ENCODE results near the gene EPB42. TPM values are rescaled to one million over a fixed set of nuclear protein-coding genes. Genes with fewer than 3 reads are reported as not detected.

The EPB42 gene
- polyA plus RNA-seq, 1 donor (not counting 4 experiments of a cell fraction or from before 2014, with no cell fraction given), result not detected

GRCh38 chr15:43246261-43246774, 25.5 kb upstream of the EPB42 start:
- FAIRE-seq, result no peak
- no peaks in the 10 kb centered on the region for H3K27me3 ChIP-seq (ENCODE audit: control insufficient read depth, extremely low read depth, insufficient read depth, low read length)
- dilution Hi-C loops (cut with MboI; ENCODE audit: extremely low pct_ligation_motif_present, low sequenced_read_pairs), result no loop called here

GRCh38 chr15:43244092-43244491, 23.3 kb upstream of the EPB42 start:
- dilution Hi-C loops (cut with MboI; ENCODE audit: extremely low pct_ligation_motif_present, low sequenced_read_pairs), result no loop called here
- Histone ChIP-seq H3K79me2 (ENCODE audit: control insufficient read depth, insufficient read depth, low read length) (no peaks in the 10 kb centered on the region), H3K4me2 (ENCODE audit: control insufficient read depth, extremely low read depth, insufficient read depth, low read depth, low read length) (no peak overlapping the region), H3K36me3 (ENCODE audit: control insufficient read depth in 2 of 2, extremely low read depth in 1 of 2, insufficient read depth in 2 of 2, low read length in 2 of 2) (no peaks in the 10 kb centered on the region), H3K27me3 (ENCODE audit: control insufficient read depth, extremely low read depth, insufficient read depth, low read length) (no peaks in the 10 kb centered on the region), H2AFZ (ENCODE audit: control insufficient read depth, low read length) (no peak overlapping the region), H3K4me1 (ENCODE audit: control insufficient read depth, extremely low read depth, insufficient read depth, low read length) (no peaks in the 10 kb centered on the region), H4K20me1 (ENCODE audit: control insufficient read depth, extremely low read depth, insufficient read depth, low read length) (no peaks in the 10 kb centered on the region), H3K9me1 (ENCODE audit: control insufficient read depth, extremely low read depth, insufficient read depth, low read length) (no peaks in the 10 kb centered on the region), H3K4me3 (ENCODE audit: control insufficient read depth in 2 of 3, extremely low read depth in 1 of 3, insufficient read depth in 2 of 3, low read depth in 1 of 3, low read length in 3 of 3) (no peak overlapping the region), H3K27ac (ENCODE audit: control insufficient read depth, insufficient read depth, low read length) (no peak overlapping the region), H3K9me3 (ENCODE audit: control insufficient read depth, low read depth, low read length) (no peaks in the 10 kb centered on the region), H3K9ac (ENCODE audit: control insufficient read depth, extremely low read depth, insufficient read depth, low read length) (no peak overlapping the region)
- DNase-seq (ENCODE audit: low read depth, low spot score) (no peak), FAIRE-seq (no peak)
- TF ChIP-seq EZH2 (IDR thresholded peaks at IDR 0.05; ENCODE audit: low read length), result no peak
- TF ChIP-seq, protein P1, sequence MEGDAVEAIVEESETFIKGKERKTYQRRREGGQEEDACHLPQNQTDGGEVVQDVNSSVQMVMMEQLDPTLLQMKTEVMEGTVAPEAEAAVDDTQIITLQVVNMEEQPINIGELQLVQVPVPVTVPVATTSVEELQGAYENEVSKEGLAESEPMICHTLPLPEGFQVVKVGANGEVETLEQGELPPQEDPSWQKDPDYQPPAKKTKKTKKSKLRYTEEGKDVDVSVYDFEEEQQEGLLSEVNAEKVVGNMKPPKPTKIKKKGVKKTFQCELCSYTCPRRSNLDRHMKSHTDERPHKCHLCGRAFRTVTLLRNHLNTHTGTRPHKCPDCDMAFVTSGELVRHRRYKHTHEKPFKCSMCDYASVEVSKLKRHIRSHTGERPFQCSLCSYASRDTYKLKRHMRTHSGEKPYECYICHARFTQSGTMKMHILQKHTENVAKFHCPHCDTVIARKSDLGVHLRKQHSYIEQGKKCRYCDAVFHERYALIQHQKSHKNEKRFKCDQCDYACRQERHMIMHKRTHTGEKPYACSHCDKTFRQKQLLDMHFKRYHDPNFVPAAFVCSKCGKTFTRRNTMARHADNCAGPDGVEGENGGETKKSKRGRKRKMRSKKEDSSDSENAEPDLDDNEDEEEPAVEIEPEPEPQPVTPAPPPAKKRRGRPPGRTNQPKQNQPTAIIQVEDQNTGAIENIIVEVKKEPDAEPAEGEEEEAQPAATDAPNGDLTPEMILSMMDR (optimal IDR thresholded peaks at IDR 0.05 in 1 of 3, IDR thresholded peaks at IDR 0.05 in 1 of 3, conservative IDR thresholded peaks at IDR 0.05 in 1 of 3; ENCODE audit: extremely low read depth in 1 of 3, insufficient read depth in 2 of 3, low read length in 3 of 3), result no peak

More at GRCh38 chr15:43246261-43246774, 25.5 kb upstream of the EPB42 start:
- H3K4me2 ChIP-seq (ENCODE audit: control insufficient read depth, extremely low read depth, insufficient read depth, low read depth, low read length), result no peak overlapping the region
- no peak overlapping the region for H3K27ac ChIP-seq (ENCODE audit: control insufficient read depth, insufficient read depth, low read length)
- TF ChIP-seq EZH2 (IDR thresholded peaks at IDR 0.05; ENCODE audit: low read length), result no peak
- TF ChIP-seq, protein P1 (optimal IDR thresholded peaks at IDR 0.05 in 1 of 3, IDR thresholded peaks at IDR 0.05 in 1 of 3, conservative IDR thresholded peaks at IDR 0.05 in 1 of 3; ENCODE audit: extremely low read depth in 1 of 3, insufficient read depth in 2 of 3, low read length in 3 of 3), result no peak
- DNase-seq (ENCODE audit: low read depth, low spot score), result no peak
- no peaks in the 10 kb centered on the region for H3K79me2 ChIP-seq (ENCODE audit: control insufficient read depth, insufficient read depth, low read length)
- no peaks in the 10 kb centered on the region for H3K9me3 ChIP-seq (ENCODE audit: control insufficient read depth, low read depth, low read length)
- no peak overlapping the region for H3K9ac ChIP-seq (ENCODE audit: control insufficient read depth, extremely low read depth, insufficient read depth, low read length)
- H4K20me1 ChIP-seq (ENCODE audit: control insufficient read depth, extremely low read depth, insufficient read depth, low read length), result no peaks in the 10 kb centered on the region
- no peaks in the 10 kb centered on the region for H3K36me3 ChIP-seq (ENCODE audit: control insufficient read depth in 2 of 2, extremely low read depth in 1 of 2, insufficient read depth in 2 of 2, low read length in 2 of 2)
- no peaks in the 10 kb centered on the region for H3K9me1 ChIP-seq (ENCODE audit: control insufficient read depth, extremely low read depth, insufficient read depth, low read length)
- no peak overlapping the region for H3K4me3 ChIP-seq (ENCODE audit: control insufficient read depth in 2 of 3, extremely low read depth in 1 of 3, insufficient read depth in 2 of 3, low read depth in 1 of 3, low read length in 3 of 3)
- no peaks in the 10 kb centered on the region for H3K4me1 ChIP-seq (ENCODE audit: control insufficient read depth, extremely low read depth, insufficient read depth, low read length)
- H2AFZ ChIP-seq (ENCODE audit: control insufficient read depth, low read length), result no peak overlapping the region
